ENCODE data around the gene ALPK1.

The ALPK1 gene

DNA sequence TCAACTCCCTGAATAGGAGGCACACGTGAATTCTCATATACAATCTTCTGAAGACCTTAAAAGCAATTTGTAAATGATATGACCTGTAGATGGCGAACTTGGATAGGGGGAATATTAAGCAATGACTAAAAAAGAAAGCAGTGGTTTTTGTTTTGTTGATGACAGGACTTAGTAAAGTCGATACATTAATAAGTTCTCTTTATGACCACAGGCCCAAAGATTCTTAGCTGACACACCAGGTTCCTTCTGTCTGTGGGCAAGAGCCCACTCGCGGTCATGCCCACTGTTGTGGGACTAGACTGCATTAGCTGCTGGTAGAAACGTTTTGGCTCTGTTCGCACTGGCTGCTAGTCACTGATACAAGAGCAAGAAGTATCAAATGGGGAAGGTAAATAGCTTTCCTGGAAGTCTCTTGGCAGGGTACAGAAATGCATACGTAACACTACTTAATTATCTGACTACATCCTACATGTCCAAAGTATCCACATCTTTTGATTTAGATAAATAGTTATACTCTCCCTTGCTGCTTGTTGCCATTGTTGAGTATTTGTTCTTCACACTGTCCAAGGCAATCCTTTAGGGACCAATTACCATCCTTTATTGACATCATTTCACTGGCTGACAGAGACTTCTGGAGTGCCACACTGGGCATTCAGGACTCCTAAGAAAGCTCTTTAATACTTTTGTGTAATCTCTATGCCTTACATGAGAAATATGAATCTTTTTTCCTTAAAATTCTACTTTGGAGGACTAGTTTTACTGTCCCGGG is 31.0 kb downstream of the ALPK1 start:
- ChIA-PET POLR2A (no interaction called here), CTCF (interaction anchor here (0.6 to 10.0 kb wide), 47 partner anchors 8 to 610 kb away, joined by 3 to 156 read pairs (median 4); partner anchors contain the start of genes AP1AR and NEUROG2)
- TF ChIP-seq, protein P1, sequence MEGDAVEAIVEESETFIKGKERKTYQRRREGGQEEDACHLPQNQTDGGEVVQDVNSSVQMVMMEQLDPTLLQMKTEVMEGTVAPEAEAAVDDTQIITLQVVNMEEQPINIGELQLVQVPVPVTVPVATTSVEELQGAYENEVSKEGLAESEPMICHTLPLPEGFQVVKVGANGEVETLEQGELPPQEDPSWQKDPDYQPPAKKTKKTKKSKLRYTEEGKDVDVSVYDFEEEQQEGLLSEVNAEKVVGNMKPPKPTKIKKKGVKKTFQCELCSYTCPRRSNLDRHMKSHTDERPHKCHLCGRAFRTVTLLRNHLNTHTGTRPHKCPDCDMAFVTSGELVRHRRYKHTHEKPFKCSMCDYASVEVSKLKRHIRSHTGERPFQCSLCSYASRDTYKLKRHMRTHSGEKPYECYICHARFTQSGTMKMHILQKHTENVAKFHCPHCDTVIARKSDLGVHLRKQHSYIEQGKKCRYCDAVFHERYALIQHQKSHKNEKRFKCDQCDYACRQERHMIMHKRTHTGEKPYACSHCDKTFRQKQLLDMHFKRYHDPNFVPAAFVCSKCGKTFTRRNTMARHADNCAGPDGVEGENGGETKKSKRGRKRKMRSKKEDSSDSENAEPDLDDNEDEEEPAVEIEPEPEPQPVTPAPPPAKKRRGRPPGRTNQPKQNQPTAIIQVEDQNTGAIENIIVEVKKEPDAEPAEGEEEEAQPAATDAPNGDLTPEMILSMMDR (IDR thresholded peaks at IDR 0.05; ENCODE audit: control extremely low read depth, extremely low read depth, low read depth, missing control alignments) = peak; percentile 49
- peak; percentile 57 for DNase-seq (ENCODE audit: extremely low spot score)

DNA sequence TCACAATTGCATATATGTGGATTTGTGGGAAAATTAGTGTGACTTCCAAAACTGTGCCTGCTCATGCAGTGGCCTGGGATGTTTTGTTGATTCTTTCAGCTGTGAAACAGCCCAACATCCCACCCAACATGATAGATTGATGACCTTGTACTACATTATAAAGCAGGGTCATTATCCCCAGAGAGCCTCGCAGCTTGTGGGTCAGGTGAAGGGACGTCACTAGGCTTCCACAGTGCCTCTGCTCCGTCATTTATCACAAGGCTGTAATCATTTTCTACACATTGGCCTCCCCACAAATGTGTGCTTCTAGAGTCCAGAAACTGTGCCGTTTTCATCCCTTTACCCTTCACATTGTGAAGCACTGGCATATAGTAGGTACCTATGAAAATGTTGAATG is 31.6 kb downstream of the ALPK1 start:
- ChIA-PET POLR2A (no interaction called here), CTCF (interaction anchor here (0.6 to 10.0 kb wide), 35 partner anchors 8 to 610 kb away, joined by 3 to 156 read pairs (median 5); partner anchors contain the start of gene NEUROG2)
- no peak for DNase-seq (ENCODE audit: extremely low spot score)
- TF ChIP-seq, protein P1 (IDR thresholded peaks at IDR 0.05; ENCODE audit: control extremely low read depth, extremely low read depth, low read depth, missing control alignments) = no peak

DNA sequence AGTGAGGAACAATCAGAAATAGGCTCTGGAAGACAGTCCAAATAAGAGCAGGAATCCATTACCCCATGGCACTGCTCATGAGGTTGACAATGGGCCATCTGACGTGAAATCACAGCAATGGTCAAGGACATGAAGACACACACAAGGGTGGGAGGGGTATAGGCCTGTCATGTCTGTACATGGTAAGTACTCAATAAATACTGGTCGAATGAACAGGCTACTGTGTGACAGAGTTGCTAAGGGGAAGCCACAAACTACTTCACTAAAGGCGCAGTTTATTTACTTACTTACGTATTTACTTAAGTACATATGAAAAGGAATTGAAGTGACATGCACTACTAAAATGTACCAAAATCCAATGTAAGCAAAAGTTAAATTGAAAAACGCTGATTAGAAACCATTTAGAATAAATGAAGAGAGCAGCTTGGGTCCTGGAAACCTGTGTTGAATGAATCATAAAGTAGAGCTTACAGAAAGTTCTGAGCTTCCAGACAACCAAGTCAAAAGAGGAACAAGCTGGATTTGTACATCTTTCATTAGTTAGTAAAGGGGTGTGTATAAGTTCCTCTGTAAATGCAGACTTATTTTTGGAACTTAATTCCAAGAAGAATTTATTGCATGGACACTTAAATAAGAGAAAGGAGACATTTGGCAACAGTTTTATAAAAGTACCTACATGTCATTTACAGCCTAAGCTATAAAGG is 32.7 kb downstream of the ALPK1 start:
- TF ChIP-seq, protein P1 (IDR thresholded peaks at IDR 0.05; ENCODE audit: control extremely low read depth, extremely low read depth, low read depth, missing control alignments) = no peak
- CTCF ChIA-PET = interaction anchor here (1.3 to 10.0 kb wide), 6 partner anchors 11 to 275 kb away, joined by 3 to 156 read pairs (median 32); partner anchors contain the start of gene NEUROG2
- DNase-seq (ENCODE audit: extremely low spot score) = no peak
- POLR2A ChIA-PET = no interaction called here

DNA sequence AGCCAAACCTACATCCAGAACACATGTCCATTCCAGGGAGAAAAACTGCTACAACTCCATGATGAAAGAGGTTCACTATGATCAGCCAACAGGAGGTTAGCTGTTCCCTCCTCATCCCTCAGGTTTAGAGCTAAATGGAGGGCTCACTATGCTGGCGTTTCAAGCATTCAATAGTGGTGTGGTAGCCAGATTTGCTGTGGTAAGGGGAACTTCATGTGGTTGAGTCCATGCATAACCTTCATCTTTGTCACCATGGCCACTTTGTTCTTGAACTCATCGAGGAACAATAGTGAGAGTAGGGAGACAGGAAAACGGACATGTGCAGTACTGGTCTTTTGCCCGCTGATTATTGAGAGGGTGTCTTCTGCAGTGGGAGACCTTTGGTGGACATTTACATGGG is 33.8 kb downstream of the ALPK1 start:
- TF ChIP-seq, protein P1 (IDR thresholded peaks at IDR 0.05; ENCODE audit: control extremely low read depth, extremely low read depth, low read depth, missing control alignments) = no peak
- ChIA-PET POLR2A (no interaction called here), CTCF (interaction anchor here (1.2 to 10.0 kb wide), 6 partner anchors 10 to 434 kb away, joined by 3 to 156 read pairs (median 6); no protein-coding TSS in a partner anchor)
- DNase-seq (ENCODE audit: extremely low spot score) = no peak

DNA sequence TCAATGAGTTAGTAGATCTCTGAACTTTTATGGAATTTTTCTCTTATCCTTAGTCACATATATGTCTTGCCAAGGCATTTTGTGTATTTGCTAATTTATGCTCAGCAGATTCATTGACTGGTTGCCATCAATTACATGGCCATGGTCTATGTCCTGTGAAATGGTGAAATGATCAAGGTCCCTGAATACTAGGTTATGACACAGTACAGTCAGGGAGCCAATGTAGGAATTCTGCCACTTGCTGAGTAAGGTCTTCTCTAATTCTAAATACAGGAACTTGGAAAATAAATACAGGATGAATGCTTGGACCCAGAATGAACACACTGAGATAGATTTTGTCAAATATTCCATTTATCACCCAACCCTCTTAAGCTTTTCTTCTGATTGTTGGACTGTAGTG is 35.2 kb downstream of the ALPK1 start:
- ChIA-PET CTCF (interaction anchor here (1.2 to 10.0 kb wide), 5 partner anchors 10 to 190 kb away, joined by 3 to 156 read pairs (median 8); partner anchors contain the start of gene NEUROG2), POLR2A (no interaction called here)
- no peak for DNase-seq (ENCODE audit: extremely low spot score)
- TF ChIP-seq, protein P1 (IDR thresholded peaks at IDR 0.05; ENCODE audit: control extremely low read depth, extremely low read depth, low read depth, missing control alignments) = no peak

DNA sequence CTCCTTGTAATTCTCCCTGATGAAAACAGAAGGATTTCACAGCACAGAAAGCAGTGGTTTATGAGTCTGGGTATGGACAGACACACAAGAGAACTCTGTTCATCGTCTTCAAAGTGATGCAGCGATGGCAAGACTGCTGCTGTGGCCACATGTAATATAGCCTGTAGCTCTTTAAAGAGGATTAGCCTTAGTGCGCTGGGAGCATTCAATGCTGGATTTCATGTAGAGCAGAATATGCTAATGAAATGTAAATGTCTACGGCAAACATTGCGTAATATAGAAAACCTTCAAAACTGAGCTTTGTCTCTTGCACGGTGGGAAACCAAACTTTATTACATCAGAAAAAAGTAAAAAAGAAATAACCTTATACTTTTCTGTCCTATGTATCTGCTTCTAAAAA is 42.9 kb downstream of the ALPK1 start:
- TF ChIP-seq, protein P1 (IDR thresholded peaks at IDR 0.05; ENCODE audit: control extremely low read depth, extremely low read depth, low read depth, missing control alignments) = no peak
- POLR2A ChIA-PET = no interaction called here
- CTCF ChIA-PET = interaction anchor here (1.4 to 3.3 kb wide), 2 partner anchors 12 to 184 kb away, joined by 6 to 15 read pairs; no protein-coding TSS in a partner anchor
- no peak for DNase-seq (ENCODE audit: extremely low spot score)

Data from GM10248 (cell line).